Fibroblast of skin of abdomen (primary cell): ENCODE measurements around the gene NOX5.

Experiments
- DNase-seq: peaks from one replicate; pipeline ENCODE4 v3.0.0-alpha.2; 2013

Gene NOX5

DNA sequence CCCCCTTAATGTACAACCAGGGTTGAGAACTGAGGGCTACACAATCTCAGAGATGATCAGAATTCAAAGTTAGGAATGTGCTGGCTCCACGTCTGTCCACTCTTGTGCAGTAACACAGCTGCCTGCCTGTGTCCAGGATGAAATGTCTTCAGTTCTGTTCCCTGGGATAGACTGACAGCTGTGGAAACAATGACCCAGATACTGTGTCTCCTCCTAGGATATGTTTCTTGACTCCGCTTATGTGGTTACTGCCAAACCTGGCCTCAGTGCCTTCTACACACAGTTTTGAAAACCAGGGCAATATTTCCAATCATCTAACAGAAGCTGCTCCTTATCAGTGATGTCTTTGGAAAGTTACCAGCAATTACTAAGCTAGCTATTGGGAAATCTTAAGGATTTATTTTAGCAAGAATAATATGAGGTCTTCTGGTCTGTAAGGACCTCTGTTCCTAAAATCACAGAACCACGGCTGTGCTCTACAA, 67.6 kb downstream of the NOX5 start:
- peak; percentile 52 for DNase-seq

DNA sequence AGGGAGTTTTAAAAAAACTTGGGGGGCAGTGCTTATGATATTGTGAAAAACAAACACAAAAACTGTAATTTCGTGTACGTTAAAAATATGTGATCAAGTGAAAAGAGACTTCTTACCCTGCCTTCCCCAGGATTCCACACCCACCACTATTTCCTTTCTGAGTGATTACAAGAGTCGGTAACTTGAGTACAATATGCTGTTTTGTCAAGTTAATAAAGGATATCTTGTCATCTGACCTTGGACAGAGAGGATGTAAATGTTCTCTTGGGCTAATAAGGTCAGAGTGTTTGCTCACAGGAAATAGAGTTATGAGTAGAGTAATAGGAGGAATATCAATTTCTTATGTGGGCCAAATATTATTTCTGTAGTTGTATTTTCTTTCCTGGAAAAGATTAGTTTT, 68.1 kb downstream of the NOX5 start:
- DNase-seq, result no peak

DNA sequence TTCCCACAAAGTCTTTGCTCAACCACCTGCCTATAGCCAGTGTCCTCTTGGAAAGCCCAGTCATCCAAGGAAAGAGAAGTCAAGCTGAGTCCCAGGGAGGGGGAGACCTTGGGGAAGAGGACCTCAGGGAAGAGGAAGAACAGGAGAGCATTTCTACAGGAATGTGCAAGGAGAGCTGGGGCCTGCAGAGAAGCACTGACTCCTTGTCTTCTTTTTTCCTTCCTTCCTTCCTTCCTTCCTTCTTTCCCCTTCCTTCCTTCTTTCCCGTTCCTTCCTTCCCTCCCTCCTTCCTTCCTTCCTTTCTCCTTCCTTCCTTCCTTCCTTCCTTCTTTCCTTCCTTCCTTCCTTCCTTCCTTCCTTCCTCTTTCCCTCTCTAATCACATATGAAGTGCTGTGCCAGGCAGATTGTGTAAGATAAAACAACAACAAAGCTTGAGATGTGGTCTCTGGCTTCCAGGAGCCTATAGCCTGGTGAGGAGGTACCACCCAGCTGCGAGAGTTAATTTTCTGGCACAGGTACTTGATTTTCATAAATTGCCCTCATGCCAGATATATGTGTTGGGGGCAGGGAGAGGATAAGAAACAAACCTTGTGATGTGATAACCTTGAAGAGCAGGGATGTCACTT, 70.0 kb downstream of the NOX5 start:
- no peak for DNase-seq

DNA sequence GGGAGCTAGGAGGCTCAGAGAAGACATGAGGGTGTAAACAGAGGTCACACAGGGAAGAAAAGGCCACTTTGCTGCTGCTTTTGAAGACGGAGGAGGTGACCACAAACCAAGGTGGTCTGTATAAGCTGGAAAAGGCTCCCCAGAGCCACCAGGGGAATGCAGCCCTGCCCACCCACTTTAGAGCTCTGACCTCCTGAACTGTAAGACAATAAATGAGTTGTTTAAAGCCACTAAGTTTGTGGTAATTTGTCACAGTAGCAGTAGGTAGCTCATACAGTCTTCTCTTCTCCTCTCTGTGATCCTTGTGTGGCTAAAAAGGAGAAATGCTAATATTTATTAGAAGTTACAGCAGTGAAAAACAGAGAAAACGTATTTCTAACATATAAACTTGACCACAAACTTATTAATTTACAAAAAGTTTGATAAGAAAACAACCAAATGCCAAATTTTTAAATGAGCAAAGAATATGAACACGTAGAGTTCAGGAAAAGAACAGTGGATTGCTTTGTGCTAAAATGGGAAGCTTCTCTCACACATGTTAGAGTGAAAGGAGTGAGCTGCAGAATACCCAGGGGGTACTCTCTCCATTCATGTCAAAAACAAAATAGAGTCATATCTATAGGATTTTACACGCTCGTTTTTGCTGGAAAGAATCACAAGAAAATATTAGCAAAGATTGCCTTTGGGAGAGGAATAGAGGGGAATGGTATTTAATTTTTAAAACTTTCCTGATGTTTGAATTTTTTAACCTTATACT, 71.0 kb downstream of the NOX5 start:
- DNase-seq, result no peak

DNA sequence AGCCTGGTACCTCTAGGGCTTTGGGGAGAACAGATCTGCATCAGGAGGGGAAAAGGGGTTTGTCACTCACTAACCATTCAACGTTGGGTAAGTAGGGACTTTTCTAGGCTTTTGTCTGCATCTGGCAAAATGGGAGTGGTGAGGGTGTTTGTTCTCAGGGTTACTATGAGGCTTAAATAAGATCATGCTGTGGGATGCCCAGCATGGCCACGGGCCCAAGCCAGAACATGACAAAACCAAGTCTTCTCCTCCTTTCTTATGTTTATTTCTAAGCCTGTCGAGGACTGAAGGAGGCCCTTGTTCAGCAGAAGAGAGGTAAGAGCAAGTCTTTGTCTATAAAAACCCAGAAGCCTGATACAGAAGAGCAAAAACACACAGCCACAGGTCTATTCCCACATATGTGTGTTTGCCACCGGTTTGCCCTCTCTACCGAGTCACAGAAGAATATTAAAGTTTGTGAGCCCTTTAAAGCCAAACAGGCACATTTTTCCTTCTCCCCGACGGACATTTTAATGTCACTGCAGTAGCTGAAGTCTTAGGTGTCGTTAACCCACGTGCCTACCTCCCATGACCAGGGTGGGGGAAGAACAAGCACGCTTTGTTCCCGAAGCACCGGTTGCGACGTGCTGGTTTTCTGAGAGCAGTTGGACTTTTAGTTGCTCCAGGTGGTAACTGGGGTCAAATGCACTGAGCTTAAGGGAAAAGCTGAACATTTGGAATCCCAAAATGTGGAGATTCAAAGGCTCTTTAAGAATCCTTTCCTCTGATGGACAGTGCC, 72.1 kb downstream of the NOX5 start:
- DNase-seq, result no peak

DNA sequence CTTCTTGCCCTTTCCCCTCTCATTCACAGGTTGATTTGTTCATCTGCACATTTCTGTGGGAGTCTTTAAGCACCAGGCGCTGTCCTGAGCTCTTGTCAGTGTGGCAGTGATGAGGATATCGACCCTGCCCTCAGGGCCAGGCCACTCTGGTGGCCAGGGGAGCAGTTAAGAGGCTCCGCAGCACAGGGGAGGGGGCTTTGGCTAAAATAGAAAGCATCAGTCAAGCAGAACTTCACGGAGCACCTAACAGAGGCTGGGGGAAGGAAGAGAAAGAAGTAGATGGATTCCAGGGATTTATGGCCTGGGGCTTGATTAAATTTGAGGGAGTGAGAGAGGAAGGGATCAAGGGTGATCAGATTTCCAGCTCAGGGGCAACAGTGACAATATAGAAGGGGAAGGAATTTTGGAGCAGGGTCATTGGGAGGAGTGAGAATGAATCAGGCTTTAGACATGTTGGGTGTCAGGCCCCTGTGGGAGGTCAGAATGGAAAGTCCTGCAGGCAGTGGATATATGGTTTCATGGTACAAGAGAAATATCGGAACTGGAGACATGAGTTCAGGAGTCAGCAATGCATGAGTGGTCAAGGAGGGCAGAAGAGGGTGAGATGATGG, 73.0 kb downstream of the NOX5 start:
- no peak for DNase-seq

DNA sequence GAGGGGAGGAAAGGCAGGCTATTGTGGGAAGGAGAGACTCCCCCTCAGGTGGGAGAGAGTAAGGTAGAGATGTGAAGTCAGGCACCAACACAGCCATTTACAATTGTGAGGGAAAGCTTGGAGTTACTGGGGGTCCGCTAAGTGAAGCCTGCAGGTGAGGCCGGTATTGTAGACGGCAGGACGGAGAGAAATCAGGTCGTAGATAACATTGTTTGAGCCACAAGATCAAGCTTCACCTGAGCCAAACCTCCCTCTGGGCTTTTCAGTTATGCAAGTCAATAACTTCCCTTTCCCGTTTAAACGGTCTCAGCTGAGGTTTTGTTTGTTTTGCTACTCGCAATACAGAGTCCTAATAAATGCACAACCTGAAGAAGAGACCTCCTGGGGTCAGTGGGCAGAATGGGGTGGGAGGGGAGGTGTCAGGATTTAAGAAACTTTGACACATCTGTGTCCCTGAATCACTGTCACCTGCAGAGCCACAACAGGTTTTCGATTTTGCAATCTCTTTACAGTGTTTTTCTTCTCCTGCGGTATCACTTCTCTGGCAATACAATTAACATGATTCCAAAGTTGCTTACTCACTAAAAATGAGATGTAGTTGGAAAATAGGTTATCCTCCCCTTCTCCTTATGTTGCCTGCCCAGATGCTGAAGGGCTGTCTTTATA, 73.9 kb downstream of the NOX5 start:
- no peak for DNase-seq

DNA sequence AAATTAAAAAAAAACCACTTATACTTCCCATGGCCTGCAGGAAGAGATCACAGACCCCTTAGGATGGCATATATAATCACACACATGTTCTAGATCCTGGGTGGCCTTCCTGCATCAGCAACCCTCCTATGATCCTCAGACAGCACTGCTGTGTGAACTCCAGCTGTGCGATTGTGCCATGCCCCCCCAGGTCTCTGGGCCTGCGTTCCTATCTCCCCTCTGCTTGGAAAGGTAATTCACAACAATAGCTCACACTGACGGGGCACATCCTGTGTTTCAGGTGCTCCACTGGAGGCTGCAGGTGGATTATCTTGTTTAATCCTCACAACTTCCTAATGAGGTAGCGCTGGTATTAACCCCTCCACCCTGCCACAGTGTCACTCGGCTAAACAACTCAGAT, 74.8 kb downstream of the NOX5 start:
- no peak for DNase-seq

DNA sequence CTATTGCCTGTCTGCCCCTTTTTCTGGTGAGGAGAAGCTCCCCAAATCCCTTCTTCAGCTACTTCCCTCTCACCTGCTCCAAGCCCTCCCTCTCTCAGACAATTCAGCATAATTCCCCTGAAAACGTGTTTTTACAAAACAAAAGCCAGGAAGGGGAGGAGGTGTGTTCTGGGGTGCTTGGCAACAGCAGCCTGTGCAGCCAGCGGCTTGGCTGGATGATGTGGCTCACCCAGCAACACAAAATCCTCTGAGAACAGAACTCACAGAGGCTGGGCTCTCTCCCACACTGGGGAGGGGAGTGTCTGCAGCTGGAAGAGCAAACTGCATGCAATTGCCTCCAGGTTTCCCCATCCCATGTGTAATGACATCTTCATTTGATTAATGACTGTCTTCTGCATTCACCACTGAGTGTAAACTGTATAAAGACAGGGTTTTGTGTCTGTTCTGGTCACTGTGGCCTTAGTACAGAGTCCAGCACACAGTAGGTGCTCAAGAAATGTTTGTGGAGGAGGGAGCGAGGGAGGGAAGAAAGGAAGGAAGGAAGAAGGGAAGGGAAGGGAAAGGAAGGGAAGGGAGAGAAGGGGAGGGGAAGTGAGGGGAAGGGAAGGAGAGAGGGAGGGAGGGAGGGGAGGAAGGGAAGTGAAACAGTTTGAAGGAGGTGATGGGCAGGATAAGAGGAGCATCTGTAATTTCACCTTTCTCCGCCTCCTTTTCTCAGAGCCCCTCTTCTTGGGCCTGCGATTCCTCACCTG, 75.9 kb downstream of the NOX5 start:
- peak; percentile 60 for DNase-seq

DNA sequence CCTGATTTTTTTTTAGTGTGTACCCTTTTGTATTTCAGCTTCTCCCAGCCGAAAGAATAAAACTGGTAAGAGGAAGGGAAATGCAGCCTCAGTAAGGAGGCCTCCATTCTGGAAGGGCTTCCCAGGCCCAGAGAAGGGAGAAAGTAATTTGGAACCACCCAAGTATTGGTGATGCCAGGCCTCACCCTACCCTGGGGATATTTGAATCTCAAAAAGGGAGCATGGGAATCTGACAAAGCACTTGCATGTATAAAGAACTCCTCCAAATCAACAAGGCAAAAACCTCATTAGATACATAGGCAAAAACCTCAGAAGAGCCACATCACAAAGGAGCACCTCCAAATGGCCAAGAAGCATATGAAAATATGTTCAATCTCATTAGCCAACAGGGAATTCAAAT, 77.2 kb downstream of the NOX5 start:
- no peak for DNase-seq

DNA sequence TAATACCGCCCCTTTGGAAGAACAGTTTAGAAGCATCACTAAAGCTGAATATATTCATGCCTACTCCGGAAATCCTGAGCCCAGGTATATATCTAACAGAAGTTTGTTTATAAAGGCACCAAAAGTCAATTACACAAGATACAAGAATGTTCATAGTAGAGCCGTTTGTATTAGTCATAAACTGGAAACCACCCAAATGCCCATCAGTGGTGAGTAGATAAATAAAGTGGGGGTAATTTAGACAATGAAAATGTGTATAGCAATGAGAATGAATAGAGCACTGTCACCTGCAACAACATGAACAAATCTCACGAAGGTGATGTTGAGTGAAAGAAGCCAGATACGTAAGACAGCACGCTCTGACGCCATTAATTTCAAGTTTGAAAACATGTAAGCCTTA, 77.7 kb downstream of the NOX5 start:
- peak; percentile 48 for DNase-seq

DNA sequence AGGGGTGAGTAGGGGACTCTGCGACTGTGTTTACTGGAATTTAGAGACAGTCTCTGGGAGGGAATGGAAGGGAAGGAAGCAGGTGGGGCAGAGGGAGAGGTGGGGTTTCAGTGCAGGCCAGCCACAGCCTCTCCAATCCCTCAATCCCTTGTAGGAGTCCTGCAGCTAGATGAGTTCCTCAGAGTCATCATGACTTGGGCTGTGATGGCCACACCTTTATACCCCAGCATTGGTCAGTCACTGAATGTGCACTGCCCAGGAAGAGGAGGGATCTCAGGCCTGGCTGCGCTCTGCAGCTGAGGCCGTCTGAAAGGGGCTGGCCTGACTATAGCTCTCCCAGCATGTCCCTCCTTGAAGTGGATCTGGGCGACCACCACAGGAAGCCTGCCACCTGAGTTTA, 78.6 kb downstream of the NOX5 start:
- no peak for DNase-seq

DNA sequence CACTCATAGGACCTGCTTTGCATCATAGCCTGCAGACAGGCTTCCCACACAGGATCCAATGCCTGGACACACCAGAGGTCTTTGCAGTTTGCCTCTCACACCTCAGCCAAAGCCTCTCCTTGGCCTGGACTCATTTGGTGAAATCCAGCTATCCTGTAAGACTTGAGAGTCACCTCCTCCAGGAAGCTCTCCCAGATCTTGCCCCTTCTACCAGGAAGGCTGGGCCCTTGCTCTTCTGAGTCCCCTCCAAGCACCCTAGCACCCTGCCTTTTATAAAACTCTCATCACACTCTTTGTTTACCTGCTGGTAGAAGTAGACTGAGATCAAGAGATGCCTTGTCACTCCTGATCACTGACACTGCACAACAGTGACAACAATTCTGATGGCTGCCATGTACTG, 79.1 kb downstream of the NOX5 start:
- no peak for DNase-seq

DNA sequence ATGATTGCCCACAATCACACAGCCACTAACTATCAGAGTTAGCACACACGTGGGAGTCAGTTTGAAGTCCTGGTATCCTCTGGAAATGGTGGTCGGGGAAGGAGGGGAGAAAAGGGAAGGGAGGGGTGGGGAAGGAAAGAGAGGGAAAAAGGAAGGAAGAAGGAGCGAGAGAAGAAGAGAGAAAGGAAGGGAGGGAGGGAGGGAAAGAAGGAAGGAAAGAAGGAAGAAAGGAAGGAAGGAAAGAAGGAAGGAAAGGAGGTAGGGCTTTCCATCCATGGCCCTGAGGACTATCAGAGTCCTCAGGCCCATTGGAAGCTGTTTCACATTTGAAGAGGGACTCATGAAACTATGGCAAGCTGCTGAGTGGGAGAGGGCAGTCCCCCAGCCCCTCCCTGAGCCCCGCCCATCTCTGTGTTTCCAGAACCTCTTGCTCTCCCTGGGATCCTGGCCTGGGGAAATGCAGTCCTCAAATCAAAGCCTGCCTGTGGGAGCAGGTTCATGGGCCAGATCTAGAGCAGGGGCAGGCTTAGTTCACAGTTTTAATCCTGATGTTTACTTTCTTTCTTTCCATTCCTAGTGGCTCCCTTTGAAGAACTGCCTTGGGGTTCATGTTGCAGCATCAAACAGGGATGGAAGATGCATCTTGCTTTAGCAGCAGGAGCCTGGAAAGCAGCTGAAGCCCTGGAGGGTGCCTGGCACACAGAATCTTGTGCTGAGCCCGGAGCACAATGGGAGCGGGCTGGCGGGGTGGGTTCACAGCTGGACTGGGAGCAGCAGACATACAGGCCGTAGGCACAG, 79.8 kb downstream of the NOX5 start:
- DNase-seq, result no peak

DNA sequence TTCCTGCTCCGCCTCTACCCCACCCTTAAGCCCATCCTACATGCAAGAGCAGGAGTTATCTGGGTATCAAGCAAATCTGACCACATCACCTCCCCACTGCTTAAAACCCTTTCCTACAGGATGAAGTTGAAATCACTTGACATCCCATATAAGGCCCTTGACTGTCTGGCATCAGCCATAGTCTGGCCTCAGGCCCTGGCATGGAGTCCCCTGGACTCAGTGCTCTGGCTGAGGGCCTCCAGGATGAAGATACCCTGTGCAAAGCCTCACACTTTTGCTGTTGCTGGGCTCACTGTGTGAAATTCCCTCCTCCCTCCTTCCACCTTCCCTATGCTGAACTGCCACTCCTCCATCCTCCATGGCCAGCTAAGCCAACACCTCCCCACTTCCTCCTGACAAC, 80.8 kb downstream of the NOX5 start:
- no peak for DNase-seq

DNA sequence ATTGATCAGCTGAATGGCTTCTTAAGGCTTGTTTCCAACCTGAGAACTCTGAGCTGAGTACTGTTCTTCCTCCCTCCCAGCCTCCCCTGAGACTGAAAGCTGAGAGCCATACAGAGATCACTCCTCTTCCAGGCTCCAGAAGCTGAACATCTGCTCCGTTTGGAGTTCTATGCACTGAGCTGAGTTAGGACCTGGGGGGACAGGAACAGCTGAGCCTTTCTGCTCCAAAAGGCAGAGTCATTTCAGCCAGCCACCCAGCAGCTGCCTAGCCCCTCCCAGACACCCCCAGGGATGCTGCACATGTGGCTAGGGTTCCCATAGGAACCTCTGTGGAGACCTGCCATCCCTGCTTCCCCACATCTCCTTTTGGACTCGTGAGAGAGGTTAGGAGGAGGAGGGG, 81.7 kb downstream of the NOX5 start:
- no peak for DNase-seq

DNA sequence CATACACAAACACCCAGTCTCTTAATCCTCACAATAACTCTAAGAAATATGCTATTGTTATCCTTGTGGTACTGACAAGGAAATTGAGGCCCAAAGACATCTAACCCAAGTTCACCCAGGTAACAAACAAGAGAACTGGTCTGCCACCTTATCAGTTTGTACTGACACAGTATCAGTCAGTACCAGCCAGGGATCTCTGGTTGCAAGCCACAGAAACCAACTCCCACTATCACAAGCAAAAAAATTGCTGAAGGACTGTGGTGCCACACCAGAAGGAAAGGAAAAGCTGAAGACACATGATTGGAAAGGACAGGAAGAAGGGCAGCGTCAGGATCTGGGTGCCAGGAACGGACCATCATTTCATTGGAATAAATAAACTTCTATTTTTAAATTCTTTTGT, 82.1 kb downstream of the NOX5 start:
- no peak for DNase-seq

DNA sequence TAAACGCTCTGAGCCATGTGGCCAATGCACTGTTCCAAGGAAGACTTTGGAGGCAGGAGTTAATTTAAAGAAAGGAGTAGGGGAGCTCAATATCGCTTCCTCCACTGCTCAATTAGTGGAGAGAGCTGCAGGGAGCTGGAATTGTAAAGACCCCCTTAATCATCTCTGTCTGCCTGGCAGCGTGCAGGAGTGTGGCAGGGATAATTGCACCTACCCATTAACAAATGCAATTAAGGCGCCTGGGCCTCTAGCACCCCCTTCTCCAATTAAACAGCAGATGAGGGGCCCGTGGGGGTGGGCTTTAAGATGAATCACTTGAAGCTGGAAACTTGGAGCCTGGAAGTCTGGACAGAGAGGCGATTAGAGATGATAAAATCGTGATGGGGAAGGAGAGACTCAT, 84.3 kb downstream of the NOX5 start:
- no peak for DNase-seq

DNA sequence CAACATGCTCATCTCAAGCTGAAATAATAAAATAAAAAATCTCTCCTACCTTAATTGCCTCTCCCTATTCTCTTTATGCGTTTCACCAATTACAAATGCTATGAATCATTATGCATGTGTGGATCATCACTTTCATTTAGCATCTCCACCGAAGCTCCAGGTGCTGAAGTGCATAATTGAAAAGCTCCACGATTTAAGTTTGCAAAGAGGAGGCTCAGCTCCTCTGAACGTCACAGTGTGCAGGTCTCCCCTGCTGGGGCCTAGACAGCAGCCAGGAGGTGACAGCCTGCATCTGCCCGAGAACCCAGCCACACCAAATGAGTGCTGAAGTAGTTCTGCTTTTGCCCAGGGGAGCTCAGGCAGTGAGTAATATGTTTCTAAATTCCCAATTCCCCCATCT, 85.4 kb downstream of the NOX5 start:
- DNase-seq, result no peak

DNA sequence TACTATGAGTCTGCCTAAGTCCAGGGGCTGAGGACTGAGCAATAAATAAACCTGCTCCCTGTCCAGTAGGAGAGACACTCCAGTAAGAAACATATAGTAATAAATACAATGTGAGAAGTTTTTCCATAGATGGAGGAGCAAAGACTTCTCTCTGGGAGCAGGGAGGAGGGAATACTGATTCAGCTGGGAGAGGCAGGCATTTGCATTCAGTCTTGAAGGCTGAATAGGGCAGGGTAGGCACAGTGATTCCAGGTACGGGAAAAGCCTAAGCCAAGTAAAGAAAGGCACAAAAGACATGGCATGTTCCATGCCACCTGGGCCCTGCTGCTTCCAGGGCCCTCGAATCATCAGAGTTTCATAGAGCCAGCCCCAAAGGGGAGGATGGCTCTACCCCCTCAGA, 86.3 kb downstream of the NOX5 start:
- DNase-seq, result no peak
